GM19351 (cell line): ENCODE data around the gene PTH1R.

Experiments
- ATAC-seq: cut with Tn5 transposase; IDR thresholded peaks from one replicate; pipeline ENCODE4 v1.9.1; 2021; ENCODE audit warnings: mild to moderate bottlenecking, moderate library complexity; ENCODE audit not compliant: unreplicated experiment

PTH1R gene

DNA sequence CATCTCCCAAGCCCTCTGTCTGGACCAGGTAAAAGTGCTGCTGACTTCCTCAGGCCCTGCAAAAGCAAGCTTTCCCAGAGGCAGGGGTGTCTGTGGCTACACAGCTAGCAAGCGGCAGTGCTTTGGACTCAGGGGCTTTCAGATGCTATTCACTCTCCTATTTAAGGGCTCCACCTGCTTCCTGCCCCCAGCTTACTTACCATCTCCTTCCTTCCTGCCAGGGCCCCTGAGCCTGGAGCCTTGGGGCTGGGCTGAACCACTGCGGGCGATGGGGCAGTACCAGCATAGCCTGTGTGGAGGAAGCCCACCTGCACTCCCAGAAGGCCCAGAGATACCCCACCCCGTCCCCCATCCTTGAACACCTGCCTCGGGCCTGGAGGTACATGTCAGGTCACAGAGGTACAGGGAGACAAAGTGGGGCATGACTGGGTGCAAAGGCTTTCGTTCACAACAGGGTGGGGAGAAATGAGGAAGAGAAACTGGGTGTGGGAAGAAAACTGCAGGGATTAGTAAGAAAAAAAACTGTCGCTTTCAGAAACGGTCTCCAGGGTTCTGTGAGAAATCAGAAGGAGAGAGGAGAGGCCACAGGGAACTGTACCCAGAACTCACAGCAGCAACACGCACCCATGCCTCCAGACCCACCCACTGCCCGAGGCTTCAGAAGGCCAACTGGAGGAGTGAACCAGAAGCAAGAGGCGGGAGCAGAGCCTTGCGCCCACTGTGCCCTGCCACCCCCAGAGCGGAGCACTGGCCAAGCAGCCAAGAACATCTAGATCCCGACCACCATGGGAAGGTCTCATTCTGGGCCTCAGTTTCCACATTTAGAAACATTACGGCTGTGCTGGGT lies 49.6 kb downstream of the PTH1R start:
- peak; percentile 58 for ATAC-seq

- ATAC-seq, result peak; percentile 7
Measured at GRCh38 chr3:46927718-46928073, 50.2 kb downstream of the PTH1R start.

- ATAC-seq, result no peak
Measured at GRCh38 chr3:46928282-46928681, 50.8 kb downstream of the PTH1R start.

DNA sequence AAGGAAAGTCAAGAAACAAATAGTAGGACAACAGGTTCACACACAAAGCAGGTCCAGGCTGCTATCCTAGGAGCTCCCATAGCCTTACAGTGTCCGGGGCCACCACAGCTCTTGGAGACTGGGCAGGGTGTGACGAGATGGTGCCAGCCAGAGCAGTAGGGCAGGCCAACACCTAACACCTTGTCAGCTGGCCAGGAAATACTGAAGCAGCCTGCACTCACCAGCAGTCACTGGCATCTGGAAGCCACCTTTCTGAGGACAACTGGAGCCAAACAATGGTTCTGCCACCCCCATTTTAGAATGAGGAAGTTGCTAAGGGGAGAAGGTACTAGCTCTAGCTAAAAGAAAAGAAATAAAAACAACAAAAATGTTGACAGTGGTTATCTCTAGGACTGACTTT lies 51.8 kb downstream of the PTH1R start:
- no peak for ATAC-seq

- no peak for ATAC-seq
Measured at GRCh38 chr3:46930166-46930944, 52.8 kb downstream of the PTH1R start.

GRCh38 chr3:46930945-46931403 lies 53.5 kb downstream of the PTH1R start:
- ATAC-seq, result no peak

DNA sequence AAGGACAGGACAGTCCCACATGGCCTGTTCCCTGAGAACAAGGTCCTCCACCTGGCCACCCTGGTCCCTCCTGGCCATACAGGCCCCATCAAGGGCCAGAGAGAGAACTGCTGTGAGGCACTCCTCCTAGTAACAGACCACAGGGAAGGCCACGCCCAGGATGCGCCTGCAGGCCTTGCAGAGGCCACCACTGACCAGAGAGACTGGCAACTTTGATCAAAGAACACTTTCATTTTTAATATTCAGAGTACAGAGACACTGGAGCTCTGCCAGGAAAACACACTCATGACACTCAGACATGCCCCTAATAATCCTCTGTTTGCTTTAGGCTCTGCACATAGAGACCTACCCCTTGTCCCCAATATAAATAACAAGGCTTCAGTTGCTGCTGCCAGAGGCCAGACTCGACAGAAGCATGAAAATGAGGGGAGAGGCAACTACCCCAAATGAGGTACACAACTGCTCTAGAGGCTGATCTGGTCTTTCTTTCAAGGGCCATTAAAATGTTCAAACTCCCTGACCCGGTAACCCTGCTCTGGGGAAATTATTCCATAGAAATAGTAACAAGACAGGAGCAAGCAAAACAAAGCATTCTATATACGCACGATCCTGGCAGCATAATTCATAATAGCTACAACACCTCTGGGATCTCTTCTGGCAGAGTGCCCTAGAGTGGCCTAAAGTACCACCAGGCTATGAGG lies 54.3 kb downstream of the PTH1R start:
- ATAC-seq, result no peak

- ATAC-seq, result no peak
Measured at GRCh38 chr3:46932455-46933225, 55.1 kb downstream of the PTH1R start.

DNA sequence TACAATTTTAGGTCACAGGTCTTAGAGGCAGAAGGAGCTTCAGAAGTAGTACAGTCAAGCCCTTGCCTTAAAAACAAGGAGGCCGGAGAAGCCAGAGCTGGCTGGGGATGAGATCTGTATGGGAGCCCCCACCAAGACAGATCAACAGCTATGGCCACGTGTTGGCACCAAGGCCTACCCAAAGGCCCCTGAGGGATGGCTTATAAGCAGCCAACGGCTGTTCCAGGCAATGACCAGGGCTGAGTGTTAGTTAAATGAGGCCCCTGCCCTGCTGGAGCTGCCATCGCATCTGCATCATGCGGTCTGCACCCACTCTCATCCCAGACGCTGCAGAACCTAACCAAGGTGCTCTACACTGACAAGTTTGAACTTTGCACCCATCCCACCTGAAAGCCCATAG lies 55.7 kb downstream of the PTH1R start:
- no peak for ATAC-seq

DNA sequence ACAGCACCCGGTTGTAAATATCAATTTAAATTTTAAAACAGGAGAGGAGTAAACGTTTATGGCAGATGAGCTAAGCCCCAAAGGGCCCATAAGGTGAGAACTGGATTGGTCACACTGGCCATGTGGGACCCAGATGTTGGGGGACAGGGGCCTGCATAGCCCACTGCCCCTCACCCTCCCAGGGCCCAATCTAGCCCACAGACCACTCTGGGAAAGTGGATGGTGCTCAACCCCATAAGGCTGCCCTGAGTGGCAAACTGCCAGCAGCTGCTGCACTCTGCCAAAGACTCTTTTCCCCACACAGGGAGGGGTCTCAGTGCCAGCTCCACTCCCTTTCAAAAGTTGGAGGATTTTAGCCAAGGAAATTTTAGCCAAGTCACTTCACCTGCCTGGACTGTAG lies 56.6 kb downstream of the PTH1R start:
- no peak for ATAC-seq

GRCh38 chr3:46934498-46935167 lies 57.1 kb downstream of the PTH1R start:
- ATAC-seq, result no peak

DNA sequence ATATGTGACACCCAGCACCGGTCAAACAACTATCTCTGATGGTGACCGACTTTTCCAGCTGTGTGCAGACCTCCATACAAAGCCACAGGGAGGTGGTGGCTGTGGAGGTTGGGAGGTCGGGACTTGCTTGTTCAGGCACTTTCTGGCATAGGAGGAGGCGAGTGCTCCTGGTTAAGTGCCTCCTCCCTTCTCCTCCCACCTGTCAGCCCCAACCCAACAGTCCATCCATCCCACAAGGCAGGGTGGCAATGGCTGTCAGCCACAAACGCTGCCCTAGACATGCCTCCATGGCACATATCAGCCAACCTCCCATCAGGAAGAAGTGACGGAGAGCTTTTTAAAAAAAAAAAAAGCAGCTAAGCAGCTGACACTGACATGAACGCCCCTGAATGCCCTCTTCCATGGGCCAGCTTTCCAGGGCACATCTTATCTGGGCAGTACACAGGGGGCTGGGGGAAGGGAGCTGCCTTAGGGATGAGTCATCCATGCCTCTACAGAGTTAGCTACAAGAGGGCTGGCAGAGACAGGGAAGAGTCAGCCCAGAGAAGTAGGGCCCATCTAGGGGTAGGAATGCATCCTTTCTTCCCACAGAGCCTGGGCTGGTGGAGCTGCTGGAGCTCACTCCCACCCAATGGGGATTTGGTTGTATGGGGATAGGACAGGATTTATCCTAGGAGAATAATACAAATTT lies 57.8 kb downstream of the PTH1R start:
- ATAC-seq, result no peak

GRCh38 chr3:46935989-46936558 lies 58.6 kb downstream of the PTH1R start:
- ATAC-seq, result no peak

- no peak for ATAC-seq
Measured at GRCh38 chr3:46936733-46937250, 59.3 kb downstream of the PTH1R start.

GRCh38 chr3:46938118-46938517 lies 60.6 kb downstream of the PTH1R start:
- no peak for ATAC-seq

DNA sequence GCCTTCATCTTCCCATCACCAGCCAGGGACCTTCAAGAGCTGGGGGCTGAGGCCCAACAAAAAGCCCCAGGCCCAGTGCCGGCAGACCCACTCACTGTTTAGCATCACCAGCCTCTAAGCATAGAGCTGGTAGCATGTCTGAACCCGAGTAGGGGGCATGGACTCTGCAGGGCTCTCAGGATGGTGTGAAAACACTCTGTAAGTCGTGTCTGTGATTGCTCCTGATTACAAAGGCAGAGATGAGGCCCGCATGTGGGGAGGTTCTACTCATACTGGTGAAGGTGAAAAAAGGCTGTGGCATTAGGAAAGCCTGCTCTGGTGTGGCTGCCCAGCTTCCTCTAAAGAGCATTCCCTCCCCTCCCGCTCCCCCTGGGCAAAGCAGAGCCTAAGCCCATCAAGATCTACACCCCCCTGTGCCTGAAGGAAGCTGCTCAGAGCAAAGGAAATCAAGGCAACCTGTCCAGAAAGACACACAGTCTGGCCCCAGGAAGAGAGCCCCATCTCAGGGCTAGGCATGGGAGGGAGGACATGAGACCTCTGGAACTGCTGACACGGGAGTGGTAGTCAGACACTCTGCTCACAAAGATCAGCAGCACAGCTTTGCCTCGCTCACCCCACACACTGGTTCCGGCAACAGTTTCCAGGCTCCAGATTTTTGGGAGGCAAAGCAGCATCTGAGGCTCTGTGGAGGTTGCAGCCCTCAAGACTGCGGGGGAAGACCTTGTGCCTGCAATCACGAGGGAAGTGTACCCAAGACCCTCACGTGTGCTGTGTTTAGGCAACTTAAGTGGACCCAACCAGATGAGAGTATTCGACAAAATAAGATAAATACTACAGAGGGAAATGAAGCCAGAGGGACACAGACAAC lies 62.3 kb downstream of the PTH1R start:
- no peak for ATAC-seq

DNA sequence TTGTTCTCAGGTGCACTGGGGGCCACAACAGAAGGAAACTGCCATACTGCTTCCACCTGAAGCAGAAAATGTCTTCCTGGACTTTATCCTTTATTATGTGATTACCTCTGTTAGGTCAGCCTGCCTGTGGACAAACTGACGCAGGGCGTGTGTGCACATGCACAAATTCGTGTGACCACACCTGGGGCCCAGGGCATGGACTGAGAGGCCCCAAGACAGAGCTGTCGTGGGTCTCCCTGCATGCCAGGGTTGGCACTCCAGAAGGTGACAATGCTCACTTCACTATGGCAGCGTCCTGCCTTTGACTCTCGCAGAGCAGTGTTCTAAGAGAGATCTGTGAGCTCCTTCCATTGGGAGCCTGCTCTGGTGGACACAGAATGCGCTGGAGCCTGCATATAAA lies 64.6 kb downstream of the PTH1R start:
- ATAC-seq, result no peak
